Islet of Langerhans (tissue), 1 donor: ENCODE measurements around the gene USP36.
"Not testable (repeated sequence)": the region's sequence is repeated elsewhere in the genome, so short reads cannot be mapped to it uniquely, and the experiment has no call there.

Source experiments
- FAIRE-seq: peaks from one replicate; lab custom pipeline; 2011; peaks lifted over from hg19 to GRCh38; lab: Jason Lieb, UNC

The USP36 gene

DNA sequence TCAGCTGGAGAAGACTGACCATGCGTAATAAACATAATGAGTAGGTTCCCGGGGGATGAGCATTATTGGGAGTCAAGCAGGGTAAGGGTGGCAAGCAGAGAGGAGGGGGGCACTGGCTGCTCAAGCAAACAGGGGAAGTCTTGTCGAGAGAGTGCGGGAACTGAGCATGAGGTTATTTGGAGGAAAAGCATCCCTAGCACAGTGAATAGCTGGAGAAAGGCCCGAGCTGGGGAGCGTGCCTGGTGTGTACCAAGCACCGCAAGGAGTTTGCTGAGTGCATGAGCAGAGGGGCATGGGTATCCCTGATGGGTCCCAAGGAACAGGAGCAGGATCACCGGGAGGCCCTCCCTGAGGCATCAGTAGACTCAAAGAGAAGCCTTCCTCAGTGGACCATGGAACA is 75.7 kb downstream of the USP36 start:
- FAIRE-seq = no peak

DNA sequence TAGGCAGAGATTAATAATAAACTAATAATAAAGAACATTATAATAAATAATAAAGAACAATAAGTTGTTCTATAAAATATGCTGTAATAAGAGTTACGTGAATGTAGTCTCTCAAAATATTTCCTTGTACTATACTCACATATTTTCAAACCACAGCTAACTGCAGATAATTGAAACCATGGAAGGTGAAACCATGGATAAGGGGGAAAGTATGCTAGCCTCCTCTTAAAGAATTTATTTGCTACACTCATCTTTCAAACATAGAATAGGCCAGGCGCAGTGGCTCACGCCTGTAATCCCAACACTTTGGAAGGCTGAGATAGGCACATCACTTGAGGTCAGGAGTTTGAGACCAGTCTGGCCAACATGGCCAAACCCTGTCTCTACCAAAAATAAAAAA is 77.1 kb downstream of the USP36 start:
- no peak for FAIRE-seq

DNA sequence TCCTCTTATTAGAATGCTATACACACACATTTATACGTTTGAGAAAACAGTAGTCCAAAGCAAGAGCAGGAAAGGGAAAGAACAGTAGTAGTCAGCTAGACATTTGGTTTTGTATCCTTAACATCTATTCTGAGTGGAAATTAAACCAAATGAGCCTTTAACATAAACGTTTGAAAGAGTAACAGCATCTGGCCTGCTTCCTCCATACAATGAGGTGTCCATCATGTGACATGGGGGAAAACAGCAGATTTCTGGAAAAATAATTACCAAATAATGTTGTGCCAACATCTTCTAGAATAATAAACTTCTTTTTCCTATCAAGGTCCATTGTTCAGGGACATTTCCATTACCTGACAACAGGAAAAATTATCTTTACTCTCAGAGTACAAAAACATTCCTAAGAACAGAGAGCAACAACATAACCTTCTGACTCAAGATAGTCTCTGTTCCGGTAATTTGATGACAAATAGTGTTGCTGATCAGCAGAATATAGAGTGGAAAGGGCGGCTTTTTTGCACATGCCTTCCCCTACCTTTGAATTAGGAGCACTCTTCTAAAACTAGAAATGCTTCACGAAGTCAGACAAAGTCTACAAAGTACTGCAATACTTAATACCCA is 78.7 kb downstream of the USP36 start:
- no peak for FAIRE-seq

DNA sequence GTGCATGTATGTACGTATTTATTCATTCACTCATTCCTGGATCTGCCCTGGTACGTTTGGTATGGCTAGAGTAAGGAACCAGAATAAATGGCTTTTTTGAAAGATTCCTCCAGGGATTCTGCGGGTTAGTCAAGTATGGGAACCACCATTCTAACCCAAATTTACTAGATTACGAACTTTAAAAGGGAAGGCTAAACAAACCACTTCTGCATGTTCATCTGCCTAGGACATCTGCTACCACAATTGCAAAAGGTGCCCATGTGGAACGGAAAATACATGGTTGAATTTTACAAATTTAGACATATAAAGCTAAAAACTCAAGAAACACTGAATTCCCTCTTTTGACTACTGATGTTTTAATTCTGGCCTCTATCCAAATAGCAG is 80.7 kb downstream of the USP36 start:
- no peak for FAIRE-seq

GRCh38 chr17:78759203-78759968 is 81.2 kb downstream of the USP36 start:
- FAIRE-seq = no peak

- no peak for FAIRE-seq
These were observed 87.0 kb downstream of the USP36 start for GRCh38 chr17:78753316-78754250.

- FAIRE-seq = no peak
These were observed 89.0 kb downstream of the USP36 start for GRCh38 chr17:78751447-78752161.

DNA sequence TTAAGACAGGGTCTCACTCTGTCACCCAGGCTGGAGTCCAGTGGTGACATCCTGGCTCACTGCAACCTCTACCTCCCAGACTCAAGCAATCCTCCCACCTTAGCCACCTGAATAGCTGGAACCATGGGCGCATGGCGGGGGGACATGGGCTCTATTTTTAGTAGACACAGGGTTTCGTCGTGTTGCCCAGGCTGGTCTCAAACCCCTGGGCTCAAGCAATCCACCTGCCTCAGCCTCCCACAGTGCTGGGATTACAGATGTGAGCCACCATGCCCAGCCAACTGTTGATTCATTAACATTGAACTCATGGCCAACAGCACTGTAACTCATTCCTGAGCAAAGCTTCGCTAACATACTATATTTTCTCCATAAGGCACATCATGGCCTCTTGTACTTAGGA is 89.6 kb downstream of the USP36 start:
- FAIRE-seq = not testable (repeated sequence)

- FAIRE-seq = no peak
These were observed 91.8 kb downstream of the USP36 start for GRCh38 chr17:78748730-78749317.

GRCh38 chr17:78748048-78748729 is 92.4 kb downstream of the USP36 start:
- no peak for FAIRE-seq

- no peak for FAIRE-seq
These were observed 93.1 kb downstream of the USP36 start for GRCh38 chr17:78747488-78747887.

GRCh38 chr17:78746949-78747269 is 93.7 kb downstream of the USP36 start:
- FAIRE-seq = no peak

DNA sequence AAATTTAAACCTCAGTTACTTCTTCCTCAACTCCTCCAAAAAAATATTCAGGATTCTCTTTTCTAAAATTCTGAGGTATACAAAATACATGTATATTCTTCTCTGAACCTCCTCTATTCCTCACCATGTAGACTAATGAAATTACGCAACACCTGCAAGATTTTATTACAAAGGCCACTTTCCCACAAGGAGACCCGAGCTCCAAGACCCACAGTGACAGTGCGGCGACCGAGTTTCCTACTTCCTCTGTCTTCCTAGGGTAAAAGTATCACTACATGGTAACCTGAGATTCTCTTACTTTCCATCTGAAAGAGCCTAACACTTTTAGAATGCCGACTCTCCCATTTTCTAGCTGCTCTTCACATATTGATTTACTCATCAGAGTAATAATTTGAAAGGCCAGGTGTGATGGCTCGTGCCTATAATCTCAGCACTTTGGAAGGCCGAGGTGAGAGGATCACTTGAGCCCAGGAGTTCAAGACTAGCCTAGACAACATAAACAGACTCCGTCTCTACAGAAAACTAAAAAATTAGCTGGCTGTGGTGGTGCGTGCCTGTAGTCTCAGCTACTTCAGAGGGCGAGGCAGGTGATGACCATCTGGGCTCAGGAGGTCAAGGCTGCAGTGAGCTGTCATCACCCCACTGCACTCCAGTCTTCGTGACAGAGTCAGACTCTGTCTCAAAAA is 94.2 kb downstream of the USP36 start:
- no peak for FAIRE-seq
